HG03064 (cell line): ENCODE measurements around the gene YAE1.

Experiments used
- ATAC-seq: cut with Tn5 transposase; IDR thresholded peaks from one replicate; pipeline ENCODE4 v1.9.1; 2021; ENCODE audit warnings: low read depth; ENCODE audit not compliant: unreplicated experiment

The YAE1 gene

DNA sequence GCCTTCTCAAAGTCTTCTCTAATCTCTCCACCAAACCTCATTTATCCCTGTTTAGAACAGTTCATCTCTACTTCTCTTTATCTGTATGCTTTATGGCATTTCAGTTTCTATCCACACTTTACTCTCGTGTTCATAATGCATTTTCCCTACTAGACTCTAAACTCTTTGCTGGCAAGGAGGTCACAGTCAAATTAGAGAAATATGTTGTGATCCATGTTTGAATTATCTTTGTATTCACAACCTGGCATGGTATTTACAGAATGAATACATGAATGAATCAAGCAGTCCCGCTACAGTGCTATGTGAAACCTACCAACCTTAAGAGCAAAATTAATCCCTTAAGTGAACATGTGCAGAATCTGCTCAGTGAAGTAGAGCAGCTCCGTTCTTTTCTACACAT is 12.8 kb upstream of the YAE1 start:
- ATAC-seq = no peak

DNA sequence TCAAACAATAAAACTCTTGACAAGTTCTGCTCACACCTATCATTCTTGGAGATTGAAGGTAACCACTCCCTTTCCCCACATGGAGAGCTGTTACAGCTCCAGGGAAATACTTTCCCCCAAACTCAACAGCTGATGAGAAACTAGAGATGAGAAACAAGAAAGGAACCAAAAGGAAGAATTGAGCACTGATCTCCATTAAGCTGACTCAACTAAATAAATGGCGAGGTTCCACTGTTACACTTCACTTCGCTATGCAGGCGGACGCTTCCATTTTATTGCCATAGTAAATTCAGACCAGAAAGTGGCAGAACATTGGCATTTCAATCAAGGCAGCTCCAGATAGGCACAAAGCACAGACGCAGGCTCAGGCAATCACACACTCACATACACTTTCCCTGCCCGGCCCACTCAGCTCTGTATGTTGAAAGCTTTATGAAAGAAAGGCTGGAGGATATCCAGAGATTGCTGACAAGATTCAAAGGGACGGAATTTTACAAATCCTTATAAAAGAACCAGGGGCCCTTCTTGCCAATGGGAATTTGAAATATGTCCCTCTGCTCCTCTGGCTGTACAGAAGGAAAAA is 11.5 kb upstream of the YAE1 start:
- ATAC-seq = no peak

DNA sequence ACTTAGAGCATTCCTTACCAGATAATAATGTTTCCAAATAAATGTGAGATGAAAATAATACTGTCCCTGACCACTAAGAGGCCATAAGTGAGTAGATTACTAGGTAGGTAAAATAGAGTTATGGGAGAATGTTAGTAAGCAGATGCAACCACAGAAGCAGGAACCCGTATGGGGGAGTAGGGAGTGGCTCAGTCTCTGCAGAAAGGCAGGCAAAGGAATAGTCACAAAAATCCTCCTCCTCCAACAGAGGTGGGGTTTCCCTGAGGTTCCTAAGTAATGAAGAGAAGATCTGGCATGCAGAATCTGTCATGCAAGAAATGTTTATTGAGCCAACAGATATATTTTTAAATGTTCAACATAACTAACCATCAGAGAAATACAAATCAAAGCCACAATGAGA is 9.0 kb upstream of the YAE1 start:
- no peak for ATAC-seq

DNA sequence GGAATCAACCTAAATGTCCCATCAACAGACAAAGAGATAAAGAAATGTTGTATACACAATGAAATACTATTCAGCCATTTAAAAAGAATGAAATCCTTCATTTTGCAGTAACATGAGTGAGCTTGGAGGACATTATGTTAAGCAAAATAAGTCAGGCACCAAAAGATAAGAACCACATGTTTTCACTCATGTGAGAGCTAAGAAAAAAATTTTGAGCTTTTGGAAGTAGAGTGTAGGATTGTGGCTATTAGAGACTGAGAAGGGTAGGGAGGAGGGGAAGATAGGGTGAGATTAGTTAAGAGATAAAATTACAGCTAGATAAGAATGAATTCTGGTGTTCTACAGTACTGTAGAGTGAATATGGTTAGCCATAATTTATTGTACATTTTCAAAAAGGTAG is 8.3 kb upstream of the YAE1 start:
- no peak for ATAC-seq

DNA sequence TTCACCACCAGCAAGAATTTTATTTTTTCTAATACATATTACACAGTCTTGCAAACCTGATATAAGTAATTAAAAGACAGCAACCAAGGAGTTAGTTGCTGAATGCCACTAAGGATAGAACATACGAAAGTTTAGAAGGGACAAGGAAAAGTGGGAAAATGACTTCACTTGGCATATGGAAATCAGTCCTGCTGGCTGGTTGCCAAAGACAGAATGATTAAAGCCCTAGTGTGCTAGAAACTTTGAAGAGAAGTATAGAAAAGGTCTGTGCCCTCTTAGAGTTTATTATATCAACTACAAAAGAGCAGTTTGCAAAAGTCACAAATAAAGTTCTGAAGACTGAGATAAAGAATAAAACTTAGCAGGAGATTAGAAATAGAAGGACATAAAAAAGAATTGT is 5.8 kb upstream of the YAE1 start:
- no peak for ATAC-seq

DNA sequence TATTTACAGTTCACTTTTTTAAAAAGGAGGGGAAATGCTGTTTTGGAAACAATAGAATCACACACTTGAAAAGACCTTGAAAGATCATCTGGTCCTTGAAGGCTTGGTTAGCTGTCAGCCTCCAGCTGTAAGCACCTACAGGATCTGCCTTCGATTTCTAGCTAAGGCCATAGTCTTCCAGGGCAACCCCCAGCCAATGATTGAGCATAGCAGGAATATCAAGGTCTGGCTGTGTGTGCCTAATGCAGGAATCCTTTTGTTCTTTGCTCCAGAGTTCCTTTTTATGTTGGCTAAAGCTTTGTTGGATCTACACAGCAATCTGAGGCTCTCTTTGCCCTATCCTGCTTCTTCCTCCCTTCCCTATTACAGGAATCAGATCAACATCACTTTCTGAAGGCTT is 5.2 kb upstream of the YAE1 start:
- no peak for ATAC-seq

DNA sequence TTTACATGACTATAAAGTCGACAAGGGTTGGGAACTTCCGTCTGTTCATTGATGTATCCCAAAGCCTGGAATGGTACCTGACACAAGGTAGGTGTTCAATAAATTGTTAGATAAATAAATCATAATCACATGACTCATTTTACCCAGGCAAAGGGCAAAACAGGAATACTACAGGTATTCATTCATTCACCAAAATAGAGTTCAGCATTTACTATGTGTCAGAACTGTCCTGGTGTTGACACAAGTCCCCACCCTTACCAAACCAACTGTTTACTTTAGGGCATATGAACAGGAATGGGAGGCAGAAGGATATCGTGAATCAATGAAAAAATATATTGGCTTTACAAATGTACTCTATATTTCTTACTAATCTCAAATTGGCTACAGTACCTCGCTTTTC is 666 bp upstream of the YAE1 start:
- no peak for ATAC-seq

DNA sequence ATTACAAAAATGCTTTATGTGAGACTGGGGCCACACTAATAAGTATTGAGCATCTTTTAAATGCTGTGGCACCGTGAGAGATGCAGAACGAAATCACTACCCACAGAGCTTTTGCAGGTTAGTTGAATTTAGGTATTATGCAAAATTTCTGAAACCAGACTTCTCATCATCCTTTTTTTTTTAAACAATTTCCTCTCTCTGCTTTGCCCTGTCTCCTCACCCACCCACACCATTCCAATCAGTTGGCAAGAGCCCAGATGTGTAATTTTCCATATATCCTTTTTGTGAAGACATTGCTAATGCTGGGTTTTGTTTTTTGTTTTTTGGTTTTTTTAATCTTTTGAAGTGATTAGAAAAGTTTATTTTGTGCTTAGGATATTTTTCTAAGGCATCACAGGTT is 1.1 kb downstream of the YAE1 start:
- ATAC-seq = no peak

DNA sequence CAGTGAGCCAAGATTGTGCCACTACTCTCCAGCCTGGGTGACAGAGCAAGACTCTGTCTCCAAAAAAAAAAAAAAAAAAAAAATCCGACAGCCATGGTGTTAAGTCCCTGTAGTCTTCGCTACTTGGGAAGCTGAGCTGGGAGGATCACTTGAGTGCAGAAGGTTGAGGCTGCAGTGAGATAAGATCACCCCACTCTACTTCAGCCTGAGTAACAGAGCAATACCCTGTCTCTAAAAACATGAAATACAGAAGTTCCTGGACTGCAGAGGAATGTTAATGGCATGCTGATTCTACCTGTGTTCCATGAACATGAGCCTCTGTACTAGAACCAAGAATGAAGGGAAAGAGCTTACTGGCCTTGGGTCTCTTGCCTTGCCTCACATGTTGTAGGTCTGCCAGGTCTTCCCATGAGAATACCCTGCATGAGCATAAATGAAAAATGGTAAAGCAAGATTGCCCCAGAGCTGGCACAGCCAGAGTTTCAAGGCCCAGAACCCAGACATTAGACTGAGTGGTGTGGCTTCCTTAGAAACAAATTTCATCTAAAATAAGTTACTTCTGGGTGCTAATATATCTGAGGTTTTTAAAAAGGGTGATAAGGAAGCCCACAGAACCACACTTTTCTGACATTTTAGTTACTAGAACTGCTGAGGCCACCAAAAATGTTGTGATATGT is 8.6 kb downstream of the YAE1 start:
- ATAC-seq = no peak

DNA sequence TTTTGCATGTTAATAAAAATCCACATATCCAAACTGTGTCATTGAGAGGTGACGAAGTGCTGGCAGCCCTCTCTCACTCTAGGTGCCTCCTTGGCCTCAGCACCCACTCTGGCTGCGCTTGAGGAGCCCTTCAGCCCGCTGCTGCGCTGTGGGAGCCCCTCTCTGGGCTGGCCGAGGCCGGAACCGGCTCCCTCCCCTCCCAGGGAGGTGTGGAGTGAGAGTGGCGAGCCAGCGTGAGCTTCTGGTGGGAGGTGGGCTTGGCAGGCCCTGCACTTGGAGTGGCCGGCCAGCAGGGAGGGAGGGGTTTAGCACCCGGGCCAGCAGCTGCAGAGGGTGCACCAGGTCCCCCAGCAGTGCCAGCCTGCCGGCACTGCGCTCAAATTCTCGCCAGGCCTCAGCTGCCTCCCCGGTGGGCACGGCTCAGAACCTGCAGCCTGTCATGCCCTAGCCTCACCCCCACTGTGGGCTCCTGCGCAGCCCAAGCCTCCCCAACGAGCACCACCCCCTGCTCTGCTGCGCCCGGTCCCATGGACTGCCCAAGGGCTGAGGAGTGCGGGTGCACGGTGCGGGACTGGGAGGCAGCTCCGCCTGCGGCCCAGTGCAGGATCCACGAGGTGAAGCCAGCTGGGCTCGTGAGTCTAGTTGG is 11.1 kb downstream of the YAE1 start:
- ATAC-seq = no peak

DNA sequence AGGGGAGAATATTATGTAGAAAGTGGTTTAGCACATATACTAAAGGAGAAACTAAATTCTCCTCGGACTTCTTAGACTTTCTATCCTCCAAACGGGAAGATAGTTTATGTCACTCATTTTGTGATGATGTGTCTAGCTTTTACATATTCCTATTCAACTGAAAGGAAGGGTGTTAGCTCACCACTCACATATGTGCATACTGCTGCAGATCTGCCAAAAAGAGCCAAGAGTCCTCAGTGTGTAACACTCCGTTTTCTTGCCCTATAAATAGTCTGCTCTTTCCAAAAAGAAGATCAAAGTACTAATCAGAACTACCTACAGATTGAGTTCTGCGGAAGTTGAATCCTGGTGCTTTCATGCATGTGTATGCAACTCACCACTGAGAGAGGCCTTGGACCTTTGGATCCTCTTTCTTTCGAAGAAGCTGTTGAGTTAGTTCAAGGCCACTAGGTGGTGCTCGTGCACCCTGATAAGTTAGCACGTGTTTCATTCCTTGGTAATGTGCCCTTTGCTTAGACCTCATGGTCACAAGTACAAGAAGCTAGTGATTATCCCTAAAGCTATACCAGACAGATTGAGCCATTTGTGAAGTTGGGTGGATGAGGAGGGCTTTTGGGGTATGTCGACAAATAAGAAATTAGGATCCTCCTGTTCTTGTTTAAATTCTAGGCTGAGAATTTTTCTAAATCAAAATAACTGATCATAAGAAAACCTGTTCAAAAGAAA is 14.1 kb downstream of the YAE1 start:
- peak; percentile 83 for ATAC-seq

DNA sequence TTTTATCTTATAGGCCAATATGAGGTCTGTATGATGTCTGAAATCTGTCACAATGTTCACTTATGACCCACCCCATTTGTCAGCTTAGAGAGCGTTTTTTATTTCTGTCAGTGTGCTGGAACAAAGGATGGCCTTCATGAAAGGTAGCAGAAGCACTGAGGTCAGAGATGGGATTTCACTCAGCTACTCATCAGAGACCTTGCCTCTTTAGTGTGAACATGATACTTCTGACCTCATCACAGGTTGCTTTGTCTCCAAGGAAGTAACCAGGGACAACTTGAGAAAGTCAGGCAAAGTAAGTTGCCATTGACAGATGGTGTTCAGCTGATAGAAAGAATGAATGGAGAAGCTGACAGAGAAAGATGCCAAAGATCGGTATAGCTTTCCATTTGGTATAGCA is 16.3 kb downstream of the YAE1 start:
- no peak for ATAC-seq

DNA sequence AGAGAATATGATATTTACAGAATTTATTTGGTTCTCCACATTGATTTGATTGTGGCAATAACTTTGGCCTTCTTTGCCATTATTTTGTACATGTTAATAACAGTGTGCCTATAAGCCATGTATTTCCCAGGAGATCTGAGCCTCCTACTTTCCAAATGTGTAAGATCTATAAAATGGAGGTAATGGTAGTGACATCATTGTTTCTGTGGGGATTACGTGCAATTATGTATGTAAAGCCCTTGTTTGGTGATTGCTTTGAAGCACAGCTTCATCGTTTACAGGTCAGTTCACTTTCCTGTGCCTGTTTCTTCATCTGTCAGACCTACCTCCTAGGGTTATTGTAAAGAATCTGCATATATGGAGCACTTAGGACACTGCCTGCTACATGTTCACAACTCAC is 17.3 kb downstream of the YAE1 start:
- no peak for ATAC-seq

DNA sequence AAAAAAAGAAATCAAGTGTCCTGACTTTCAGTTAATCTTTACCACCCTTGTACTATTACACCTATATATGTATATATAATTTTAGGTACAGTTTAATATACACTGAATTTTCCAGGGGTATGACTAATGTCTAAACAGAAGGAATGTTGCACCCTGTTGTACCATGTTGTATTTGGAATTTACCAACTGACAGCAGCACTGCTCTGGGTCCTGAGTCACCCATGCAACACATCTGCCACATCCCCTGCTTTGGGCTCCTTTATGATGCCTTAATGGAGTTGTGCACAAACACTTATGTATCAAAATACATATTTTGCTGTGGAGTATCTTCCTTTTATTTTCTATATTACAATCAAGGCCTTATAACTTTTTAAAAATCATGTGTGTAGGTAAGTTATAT is 21.2 kb downstream of the YAE1 start:
- no peak for ATAC-seq

DNA sequence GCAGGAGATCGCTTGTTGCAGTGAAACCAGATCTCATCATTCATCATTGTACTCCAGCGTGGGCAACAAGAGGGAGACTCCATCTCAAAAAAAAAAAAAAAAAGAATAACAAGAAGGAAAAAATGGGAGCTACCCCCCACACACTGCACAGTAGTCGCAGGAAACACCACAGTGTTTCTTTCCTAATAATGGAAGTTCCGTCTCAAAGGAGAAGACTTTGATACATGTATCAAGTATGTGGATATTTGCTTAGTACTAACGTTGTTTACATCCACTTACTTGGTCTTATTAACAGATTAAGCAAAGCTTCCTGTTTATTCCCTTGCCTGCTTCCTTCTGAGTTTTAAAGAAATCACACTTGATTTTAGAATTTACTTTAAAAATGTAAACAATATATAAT is 22.2 kb downstream of the YAE1 start:
- ATAC-seq = no peak

DNA sequence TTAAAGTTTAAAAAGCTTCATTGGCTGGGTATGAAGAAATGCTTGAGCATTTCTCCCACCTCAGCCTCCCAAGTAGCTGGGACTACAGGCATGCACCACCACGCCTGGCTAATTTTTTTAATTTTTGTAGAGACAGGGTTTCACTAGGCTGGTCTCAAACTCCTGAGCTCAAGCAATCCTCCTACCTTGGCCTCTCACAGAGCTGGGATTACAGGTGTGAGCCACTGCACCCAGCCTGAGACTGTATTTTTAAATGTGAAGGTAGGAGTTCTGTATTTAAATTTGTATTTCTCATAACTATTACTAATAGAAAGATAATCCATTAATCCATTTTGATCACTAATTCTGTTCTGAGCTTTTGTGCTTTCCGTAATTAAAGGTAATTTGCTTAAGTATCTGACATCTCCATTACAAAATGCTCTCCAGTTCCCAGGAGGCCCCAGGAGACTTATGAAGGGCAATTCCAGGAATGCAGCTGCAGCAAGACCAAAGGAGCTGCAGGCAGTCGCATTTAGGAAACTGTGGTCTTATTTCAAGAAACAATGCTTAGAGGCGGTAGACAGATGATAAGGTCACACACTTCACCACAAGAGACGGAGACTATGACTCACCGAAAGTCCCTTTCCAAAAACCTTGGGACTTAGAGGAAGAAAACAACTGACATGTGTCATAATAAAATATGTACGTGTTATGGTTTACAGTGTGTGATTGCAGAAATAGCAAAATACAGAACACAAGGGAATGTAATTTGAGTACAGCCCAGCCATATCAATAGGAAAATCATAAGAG is 23.3 kb downstream of the YAE1 start:
- peak; percentile 72 for ATAC-seq

DNA sequence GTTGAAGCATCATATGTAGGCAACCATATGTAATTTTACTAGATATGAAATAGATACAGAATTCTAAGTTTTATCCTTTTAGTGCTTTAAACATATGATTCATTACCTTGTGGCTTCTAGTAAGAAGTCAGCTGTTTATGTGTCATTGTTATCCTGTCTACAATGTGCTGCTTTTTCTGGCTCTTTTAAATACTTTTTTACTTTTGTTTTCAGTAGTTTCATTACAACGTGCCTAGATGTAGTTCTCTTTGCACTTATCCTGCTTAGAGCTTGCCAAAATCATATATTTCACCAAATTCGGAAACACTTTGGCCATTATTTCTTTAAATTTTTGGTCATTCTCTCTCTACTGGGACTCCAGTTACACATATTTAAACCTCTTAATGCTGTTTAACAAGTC is 26.4 kb downstream of the YAE1 start:
- no peak for ATAC-seq

DNA sequence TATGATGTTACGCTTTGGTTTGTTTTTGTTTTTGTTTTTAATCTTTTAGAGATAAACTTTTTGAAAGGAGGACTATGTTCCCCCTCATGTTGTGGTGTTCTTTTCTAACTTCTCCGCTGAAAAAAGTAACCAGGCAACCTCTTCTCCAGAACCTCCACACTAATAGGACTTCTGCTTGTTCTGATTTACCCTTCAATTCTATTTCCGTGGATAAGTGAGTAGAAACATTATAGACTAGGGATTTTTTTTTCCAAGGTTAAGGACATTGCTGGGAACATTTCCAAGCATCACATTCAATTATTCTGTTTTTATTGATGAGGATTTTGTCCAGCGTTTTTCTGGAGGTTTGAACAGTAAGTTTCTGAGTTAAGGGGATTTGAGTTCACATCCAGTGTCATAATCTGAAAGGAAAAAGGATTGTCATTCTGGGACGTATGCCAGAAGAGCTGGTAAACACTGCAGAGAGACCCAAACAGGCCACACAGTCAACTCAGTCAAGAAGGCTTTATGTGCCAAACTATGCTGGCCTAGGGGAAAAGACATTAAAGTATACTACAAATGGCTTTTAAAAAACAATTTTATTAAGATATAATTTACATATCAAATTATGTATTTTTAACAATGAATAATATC is 28.9 kb downstream of the YAE1 start:
- no peak for ATAC-seq

DNA sequence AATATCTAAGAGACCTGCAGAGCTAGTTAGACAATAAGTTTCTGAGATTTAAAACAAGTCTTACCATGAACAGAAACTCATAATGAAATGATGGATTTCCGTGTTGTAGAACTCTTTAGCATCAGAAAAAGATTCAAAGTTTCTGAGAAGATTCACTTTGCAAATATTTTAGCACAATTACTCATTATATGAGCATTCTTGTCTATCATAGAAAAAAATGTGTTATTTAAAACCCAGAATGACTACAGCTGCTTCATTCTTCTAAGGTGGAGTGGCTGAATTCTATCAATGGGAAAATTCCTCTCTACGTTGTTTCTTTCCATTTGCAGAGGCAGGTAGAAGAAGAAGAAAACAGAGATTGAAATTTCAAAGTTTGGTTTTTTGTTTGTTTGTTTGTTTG is 36.1 kb downstream of the YAE1 start:
- ATAC-seq = no peak

DNA sequence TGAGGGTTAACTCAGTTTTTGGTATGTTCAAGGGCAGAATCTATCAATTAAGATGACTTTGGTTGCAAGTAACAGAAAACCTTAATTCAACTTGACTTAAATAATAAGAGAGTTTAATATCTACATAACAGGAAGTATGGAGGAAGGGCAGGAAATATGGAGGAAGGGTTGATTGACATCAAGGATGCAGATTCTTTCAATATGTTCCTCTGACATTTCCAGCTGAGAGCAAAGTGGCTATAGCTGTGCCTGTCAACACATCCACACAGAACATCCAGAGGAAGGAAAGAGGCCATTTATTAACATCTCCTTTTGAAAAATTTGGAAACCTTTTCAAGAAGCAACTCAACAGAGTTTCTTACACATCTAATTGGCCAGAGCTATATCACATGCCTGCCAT is 37.7 kb downstream of the YAE1 start:
- no peak for ATAC-seq
